HepG2 (cell line): ENCODE data around the gene KCTD14. TPM values are rescaled to one million over a fixed set of nuclear protein-coding genes. Genes with fewer than 3 reads are reported as not detected.
A peak's percentile ranks its signal among the peaks of the same experiment; 100 is the strongest.

Experiments used
- ATAC-seq: fragments of 200-7000 bp; cut with Tn5 transposase; 3 replicates; pipeline ENCODE4 v1.9.1; 2020; ENCODE audit warnings: mild to moderate bottlenecking, moderate library complexity
- BruUV-seq: library from RNA; stranded (reverse); fragments of 400-500 nt; replicated peaks from 2 replicates; lab custom pipeline; 2021; lab: Mats Ljungman, UMichigan
- CTCF ChIA-PET: fragments of 300-600 bp; formaldehyde crosslinking; extraction: SDS; loops from one replicate; lab custom pipeline; 2021; ENCODE audit warnings: low total read pairs, inconsistent platforms, low intra/inter-chr PET ratio; lab: Yijun Ruan, JAX
- POLR2A ChIA-PET: fragments of 350-600 bp; sonication (Branson Sonifier 250); formaldehyde crosslinking; loops from one replicate; lab custom pipeline; 2020; ENCODE audit warnings: antibody characterized with exemption, inconsistent platforms; lab: Yijun Ruan, JAX
- DNase-seq: peaks from one replicate; pipeline ENCODE4 v3.0.0-alpha.2; 2015; ENCODE audit warnings: low spot score
- FAIRE-seq: peaks from 3 replicates; lab custom pipeline; 2011; peaks lifted over from hg19 to GRCh38; lab: Jason Lieb, UNC
- H2AFZ ChIP-seq: one replicate; pipeline ENCODE4 v1.6.1; 2011; ENCODE audit warnings: low read length, inconsistent platforms
- H3K27ac ChIP-seq: fragments of 300-600 bp; 3 replicates; pipeline ENCODE4 v1.8.0; 2011; ENCODE audit warnings: mixed run types, mild to moderate bottlenecking, mixed read lengths, low read length, inconsistent platforms; ENCODE audit not compliant: insufficient read depth; ENCODE audit errors: extremely low read length
- H3K27me3 ChIP-seq, 2 experiments: fragments of 200-600 bp in 1 of 2; 2 replicates in 1 of 2; 3 replicates in 1 of 2; pipeline versions ENCODE4 v1.6.0 to v1.8.0; 2011; ENCODE audit warnings: low read length in 2 of 2, mild to moderate bottlenecking in 2 of 2, moderate library complexity in 2 of 2, inconsistent platforms in 1 of 2; ENCODE audit not compliant: insufficient read depth in 2 of 2, control insufficient read depth in 1 of 2
- H3K36me3 ChIP-seq, 2 experiments: fragments of 200-600 bp in 1 of 2; replicated peaks in 1 of 2; 2 replicates in 1 of 2; 3 replicates in 1 of 2; pipeline versions ENCODE4 v1.5.1 to v1.8.0; 2011; ENCODE audit warnings: low read length in 2 of 2, inconsistent platforms in 1 of 2; ENCODE audit not compliant: insufficient read depth in 2 of 2, control insufficient read depth in 1 of 2
- H3K4me1 ChIP-seq: 2 replicates; pipeline ENCODE4 v1.5.1; 2012; ENCODE audit warnings: low read length, inconsistent platforms; ENCODE audit not compliant: insufficient read depth
- H3K4me2 ChIP-seq: 2 replicates; pipeline ENCODE4 v1.6.0; 2011; ENCODE audit warnings: low read depth, low read length, inconsistent platforms
- H3K4me3 ChIP-seq, 3 experiments: fragments of 200-600 bp in 1 of 3; sonication (generic), shearing (Covaris generic) in 1 of 3; replicated peaks in 1 of 3; 2 replicates each; pipeline ENCODE4 v1.5.1; 2011 to 2016; ENCODE audit warnings: low read length in 3 of 3, inconsistent platforms in 2 of 3, low read depth in 2 of 3, mild to moderate bottlenecking in 2 of 3, control low read depth in 1 of 3, mixed read lengths in 1 of 3; ENCODE audit not compliant: insufficient read depth in 1 of 3
- H3K79me2 ChIP-seq: one replicate; pipeline ENCODE4 v1.6.1; 2011; ENCODE audit warnings: low read length, inconsistent platforms; ENCODE audit not compliant: insufficient read depth
- H3K9ac ChIP-seq: 2 replicates; pipeline ENCODE4 v1.6.0; 2011; ENCODE audit warnings: mild to moderate bottlenecking, low read depth, low read length, inconsistent platforms; ENCODE audit not compliant: insufficient read depth
- H3K9me3 ChIP-seq: 2 replicates; pipeline ENCODE4 v1.5.1; 2012; ENCODE audit warnings: mild to moderate bottlenecking, low read length
- H4K20me1 ChIP-seq: 2 replicates; pipeline ENCODE4 v1.6.0; 2011; ENCODE audit warnings: inconsistent platforms, mild to moderate bottlenecking, low read length, moderate library complexity; ENCODE audit not compliant: insufficient read depth
- LCORL ChIP-seq, 2 experiments: fragments of 450-650 bp in 1 of 2; sonication (generic) in 1 of 2; formaldehyde crosslinking in 1 of 2; IDR thresholded peaks; 2 replicates each; pipeline versions ENCODE4 v1.5.0 to v1.6.1; 2017 to 2020; ENCODE audit warnings: antibody characterized with exemption in 1 of 2, missing genetic modification reagents in 1 of 2
- RBFOX2 ChIP-seq: fragments of 200-400 bp; formaldehyde crosslinking; IDR thresholded peaks from 2 replicates; pipeline ENCODE4 v1.6.1; 2017; ENCODE audit warnings: low read depth, mild to moderate bottlenecking, low read length
- RBM22 ChIP-seq: fragments of 200-400 bp; formaldehyde crosslinking; optimal IDR thresholded peaks from 2 replicates; pipeline ENCODE3; 2017; ENCODE audit warnings: mild to moderate bottlenecking, low read length, moderate library complexity
- YEATS2 ChIP-seq: sonication (generic); formaldehyde crosslinking; IDR thresholded peaks from 2 replicates; pipeline ENCODE4 v1.4.0; 2020; ENCODE audit warnings: missing genetic modification reagents, borderline replicate concordance
- ZFX ChIP-seq: sonication (generic); formaldehyde crosslinking; IDR thresholded peaks from 2 replicates; pipeline ENCODE4 v1.4.0; 2020; ENCODE audit warnings: mild to moderate bottlenecking, low read depth, missing genetic modification reagents, moderate library complexity
- ZNF350 ChIP-seq: sonication (generic); formaldehyde crosslinking; IDR thresholded peaks from 2 replicates; pipeline ENCODE4 v1.4.0; 2020; ENCODE audit warnings: mild to moderate bottlenecking, low read depth, missing genetic modification reagents, borderline replicate concordance
- ZNF7 ChIP-seq: IDR thresholded peaks from 2 replicates; pipeline ENCODE4 v1.6.1; 2016; ENCODE audit warnings: missing biosample characterization, missing genetic modification reagents
- WGBS: methylation state at CpG from one replicate; pipeline ENCODE4 v1.1.6; 2017; ENCODE audit warnings: low lambda C conversion rate; 5-methylcytosine and 5-hydroxymethylcytosine counted together
- in situ Hi-C: cut with HindIII; loops from 2 replicates; pipeline ENCODE4 v1.10.0; 2017; ENCODE audit warnings: low pct_unique_long_range_greater_than_20kb; ENCODE audit not compliant: extremely low pct_ligation_motif_present
- intact Hi-C: fragments of 100-400 bp; cut with micrococcal nuclease; formaldehyde crosslinking; loops from one replicate; pipeline ENCODE4 v1.10.0; 2022; ENCODE audit not compliant: unreplicated experiment
- polyA plus RNA-seq, 8 experiments: library from polyadenylated mRNA; depleted of rRNA in 3 of 8; stranded (reverse) in 7 of 8; unstranded in 1 of 8; fragments of >200 nt; fragmentation: Illumina TruSeq in 4 of 8; extraction: Trizol in 4 of 8; gene quantifications; 2 replicates each; pipeline versions ENCODE4 v1.2.1 to v1.2.3, GENCODE V29; 2011 to 2016; ENCODE audit warnings: low read depth in 4 of 8, missing spikeins in 1 of 8, mixed read lengths in 1 of 8; ENCODE audit not compliant: insufficient read depth in 1 of 8
- total RNA-seq, 5 experiments: library from RNA; depleted of rRNA; stranded (reverse); fragments of >200 nt; fragmentation: Illumina TruSeq; extraction: Trizol; gene quantifications; 2 replicates each; pipeline ENCODE4 v1.2.3, GENCODE V29; 2016; ENCODE audit warnings: low read depth in 1 of 5

KCTD14 gene
- total and polyA plus RNA-seq, 2 of the 13 experiments (the other 11 are each of a cell fraction or from before 2014, with no cell fraction given): 10.3 to 15.6 TPM

GRCh38 chr11:78070621-78071020 lies 47.5 kb upstream of the KCTD14 start:
- no peak for TF ChIP-seq ZNF7 (CRISPR knock-in tag)
- TF ChIP-seq RBFOX2: 0 out of 2 replicates have a peak, but pooled peaks have one; percentile 42
- peak; percentile 74 for TF ChIP-seq RBM22
- TF ChIP-seq, all 625 proteins: peak for 2
- peaks cover 18% of the 10 kb centered on the region for H4K20me1 ChIP-seq
- no peak overlapping the region for H3K4me2 ChIP-seq
- H3K79me2 ChIP-seq: peaks cover 52% of the 10 kb centered on the region
- DNase-seq: no peak
- BruUV-seq: no TSS peak
- 97% methylated on average over 2 of the region's 2 CpGs for WGBS
- no peak overlapping the region for H3K27ac ChIP-seq
- no peaks in the 10 kb centered on the region for H3K9me3 ChIP-seq
- H3K4me3 ChIP-seq: no peak overlapping the region
- CTCF ChIA-PET: no interaction called here
- no peak for ATAC-seq
- intact Hi-C loops (no loop called here), in situ Hi-C loops (no loop called here)
- H3K9ac ChIP-seq: no peak overlapping the region
- H3K27me3 ChIP-seq: no peaks in the 10 kb centered on the region
- H3K4me1 ChIP-seq: peaks cover 36% of the 10 kb centered on the region
- POLR2A ChIA-PET: interaction anchor here (2.1 kb wide), 1 partner anchor 8 kb away, joined by 6 read pairs; no protein-coding TSS in a partner anchor
- no peak overlapping the region for H2AFZ ChIP-seq
- FAIRE-seq: no peak
- peaks cover 12 to 55% of the 10 kb centered on the region in 2 experiments for H3K36me3 ChIP-seq

DNA sequence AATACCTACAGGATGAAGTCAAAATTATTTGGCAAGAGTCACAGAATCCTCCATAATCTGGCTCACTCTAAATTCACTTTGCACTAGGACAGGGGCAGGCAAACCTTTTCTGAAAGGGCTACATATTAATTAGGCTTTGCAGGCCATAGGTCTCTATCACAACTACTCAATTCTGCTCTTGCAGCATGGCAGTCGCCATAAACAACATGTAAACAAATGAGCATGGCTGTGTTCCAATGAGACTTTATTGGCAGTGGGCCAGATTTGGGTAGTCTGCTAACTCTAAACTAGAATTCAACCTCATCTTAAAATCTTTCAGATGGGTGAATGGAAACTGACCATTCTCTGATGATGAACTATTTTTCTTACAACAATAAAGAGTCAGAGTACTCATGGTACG lies 46.4 kb upstream of the KCTD14 start:
- peaks cover 40% of the 10 kb centered on the region for H3K79me2 ChIP-seq
- DNase-seq: no peak
- H3K4me3 ChIP-seq: no peak overlapping the region
- H3K4me2 ChIP-seq: no peak overlapping the region
- 0 out of 2 replicates have a peak, but pooled peaks have one; percentile 32 for TF ChIP-seq LCORL (IDR thresholded peaks at IDR 0.05)
- no peak for TF ChIP-seq LCORL (CRISPR knock-in tag; IDR thresholded peaks at IDR 0.05)
- TF ChIP-seq YEATS2: no peak
- no peak for TF ChIP-seq ZFX (CRISPR knock-in tag)
- peak; percentile 61 for TF ChIP-seq RBM22
- no peak for TF ChIP-seq ZNF350 (CRISPR knock-in tag)
- TF ChIP-seq, all 625 proteins: peak for 2
- no peaks in the 10 kb centered on the region for H3K9me3 ChIP-seq
- 0 out of 2 replicates have a peak, but pooled peaks cover 9% of the 10 kb centered on the region for H4K20me1 ChIP-seq
- ChIA-PET POLR2A (interaction anchor here (1.5 to 2.4 kb wide), 3 partner anchors 16 to 70 kb away, joined by 3 to 5 read pairs (median 4); partner anchors contain the start of gene ALG8), CTCF (no interaction called here)
- no peak overlapping the region for H2AFZ ChIP-seq
- no peak for ATAC-seq
- no peak overlapping the region for H3K27ac ChIP-seq
- in situ Hi-C loops: no loop called here
- peaks cover 25% of the 10 kb centered on the region for H3K4me1 ChIP-seq
- intact Hi-C loops: no loop called here
- H3K9ac ChIP-seq: no peak overlapping the region
- no peak for FAIRE-seq
- H3K36me3 ChIP-seq: peaks cover 12 to 48% of the 10 kb centered on the region in 2 experiments
- whole genome bisulfite sequencing: 94% methylated on average over 2 of the region's 2 CpGs
- TSS peak; percentile 8 for BruUV-seq
- no peaks in the 10 kb centered on the region for H3K27me3 ChIP-seq
